Peyer's patch (tissue), 4 donors: ENCODE data around the gene ADGRG7.

Experiments
- POLR2A ChIP-seq, 2 donors: fragments of 450-650 bp; IDR thresholded peaks; one replicate each; pipeline ENCODE4 v1.5.1; 2017; ENCODE audit warnings: antibody characterized with exemption in 2 of 2, mild to moderate bottlenecking in 2 of 2, moderate library complexity in 2 of 2
- TF ChIP-seq, protein P1 (sequence below), 6 experiments: fragments of 450-650 bp in 4 of 6; fragments of 200-600 bp in 2 of 6; sonication (generic) in 1 of 6; IDR thresholded peaks; one replicate each; pipeline ENCODE4 v1.5.1; 2017 to 2019; ENCODE audit warnings: antibody characterized with exemption in 6 of 6, mild to moderate bottlenecking in 3 of 6, moderate library complexity in 1 of 6

DNA sequence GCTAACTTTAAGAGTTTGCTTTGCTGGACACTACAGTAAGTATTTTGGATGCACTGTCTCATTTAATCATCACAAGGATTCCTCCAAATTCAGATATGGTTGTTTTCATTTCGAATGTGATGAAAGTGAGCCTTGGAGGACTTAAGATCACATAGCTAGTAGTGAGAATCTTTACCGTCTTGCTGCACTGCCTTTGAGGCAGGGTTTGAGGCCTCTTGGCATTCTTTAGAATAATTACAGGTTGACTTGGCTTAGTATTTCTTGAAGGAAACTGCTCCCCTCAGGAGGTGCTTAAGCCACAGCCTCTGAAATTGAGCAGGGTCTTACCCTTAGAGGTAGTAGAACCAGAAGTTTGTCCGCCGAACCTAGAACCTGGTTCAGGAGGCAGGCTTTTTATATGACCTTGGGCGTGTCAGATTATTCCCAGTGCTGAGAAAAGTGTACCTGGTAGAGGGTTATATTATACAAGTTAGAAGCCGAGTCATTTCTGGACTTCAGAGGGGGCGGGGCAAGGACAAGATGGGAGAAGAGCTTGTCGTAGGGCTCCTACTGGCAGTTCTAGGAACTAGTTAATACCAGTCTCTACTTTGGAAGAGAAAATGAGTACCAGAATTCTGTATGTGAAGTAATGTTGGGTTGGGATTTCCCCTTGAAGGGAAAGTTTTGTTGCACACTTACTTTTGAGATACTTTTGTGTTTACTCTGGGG is 101.0 kb downstream of the ADGRG7 start:
- TF ChIP-seq, protein P1, sequence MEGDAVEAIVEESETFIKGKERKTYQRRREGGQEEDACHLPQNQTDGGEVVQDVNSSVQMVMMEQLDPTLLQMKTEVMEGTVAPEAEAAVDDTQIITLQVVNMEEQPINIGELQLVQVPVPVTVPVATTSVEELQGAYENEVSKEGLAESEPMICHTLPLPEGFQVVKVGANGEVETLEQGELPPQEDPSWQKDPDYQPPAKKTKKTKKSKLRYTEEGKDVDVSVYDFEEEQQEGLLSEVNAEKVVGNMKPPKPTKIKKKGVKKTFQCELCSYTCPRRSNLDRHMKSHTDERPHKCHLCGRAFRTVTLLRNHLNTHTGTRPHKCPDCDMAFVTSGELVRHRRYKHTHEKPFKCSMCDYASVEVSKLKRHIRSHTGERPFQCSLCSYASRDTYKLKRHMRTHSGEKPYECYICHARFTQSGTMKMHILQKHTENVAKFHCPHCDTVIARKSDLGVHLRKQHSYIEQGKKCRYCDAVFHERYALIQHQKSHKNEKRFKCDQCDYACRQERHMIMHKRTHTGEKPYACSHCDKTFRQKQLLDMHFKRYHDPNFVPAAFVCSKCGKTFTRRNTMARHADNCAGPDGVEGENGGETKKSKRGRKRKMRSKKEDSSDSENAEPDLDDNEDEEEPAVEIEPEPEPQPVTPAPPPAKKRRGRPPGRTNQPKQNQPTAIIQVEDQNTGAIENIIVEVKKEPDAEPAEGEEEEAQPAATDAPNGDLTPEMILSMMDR (IDR thresholded peaks at IDR 0.05) = peak in 4 of 6 experiments; percentile 18 to 73 (median 64)
- peak; percentile 49 to 74 for TF ChIP-seq POLR2A (IDR thresholded peaks at IDR 0.05)
